Peyer's patch (tissue), 4 donors: Measurements from ENCODE around the gene RALGAPA1. TPM values are rescaled to one million over a fixed set of nuclear protein-coding genes. Genes with fewer than 3 reads are reported as not detected.

Source experiments
- DNase-seq, 3 donors: peaks; one replicate each; pipeline ENCODE4 v3.0.0-alpha.2; 2017 to 2019
- H3K27ac ChIP-seq, 4 donors: fragments of 200-600 bp; sonication (generic); one replicate each; pipeline ENCODE4 v1.5.1; 2016 to 2019
- H3K27me3 ChIP-seq, 2 donors: fragments of 200-600 bp; sonication (generic); one replicate each; pipeline ENCODE4 v1.5.1; 2019
- H3K36me3 ChIP-seq, 3 donors: fragments of 200-600 bp; sonication (generic); one replicate each; pipeline ENCODE4 v1.5.1; 2016 to 2019
- H3K4me1 ChIP-seq, 4 donors: fragments of 200-600 bp; sonication (generic); one replicate each; pipeline ENCODE4 v1.5.1; 2016 to 2019
- H3K4me3 ChIP-seq, 4 donors: fragments of 200-600 bp; sonication (generic); 1 replicate in 3 of 4; 2 replicates in 1 of 4; pipeline ENCODE4 v1.5.1; 2016 to 2019; ENCODE audit warnings: mild to moderate bottlenecking in 1 of 4
- H3K9me3 ChIP-seq, 4 donors: fragments of 200-600 bp; sonication (generic); one replicate each; pipeline ENCODE4 v1.5.1; 2016 to 2019; ENCODE audit warnings: mild to moderate bottlenecking in 1 of 4
- POLR2A ChIP-seq, 2 donors: fragments of 450-650 bp; IDR thresholded peaks; one replicate each; pipeline ENCODE4 v1.5.1; 2017; ENCODE audit warnings: antibody characterized with exemption in 2 of 2, mild to moderate bottlenecking in 2 of 2, moderate library complexity in 2 of 2
- total RNA-seq, 4 donors: library from RNA; depleted of rRNA; stranded (reverse); fragments of >200 nt; gene quantifications; one replicate each; pipeline ENCODE4 v1.1.0, GENCODE V29; 2016
- TF ChIP-seq, protein P1 (sequence below), 6 experiments: fragments of 450-650 bp in 4 of 6; fragments of 200-600 bp in 2 of 6; sonication (generic) in 1 of 6; IDR thresholded peaks; one replicate each; pipeline ENCODE4 v1.5.1; 2017 to 2019; ENCODE audit warnings: antibody characterized with exemption in 6 of 6, mild to moderate bottlenecking in 3 of 6, moderate library complexity in 1 of 6

Gene RALGAPA1
- total RNA-seq, 4 donors from 2014 or later: 61.8 to 163 (median 89.4) TPM

DNA sequence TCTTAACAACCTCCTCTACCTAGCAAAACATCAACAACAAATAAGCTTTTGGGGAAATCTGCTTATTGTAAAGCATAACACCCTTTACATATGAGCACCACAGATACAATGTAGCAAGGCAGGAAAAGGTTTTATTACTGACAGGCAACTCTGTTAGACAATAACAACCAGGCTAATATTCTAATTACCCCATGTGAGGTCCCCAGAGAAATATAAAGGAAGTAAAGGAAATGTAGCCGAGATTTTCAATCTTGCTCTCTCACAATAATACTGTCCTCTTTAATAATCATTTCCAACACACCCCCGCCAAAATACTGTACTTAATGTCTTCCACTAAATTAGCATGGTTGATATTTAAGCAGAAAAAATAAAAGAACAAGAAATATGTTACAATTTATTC lies 289.1 kb downstream of the RALGAPA1 start:
- no peaks in the 10 kb centered on the region for H3K27me3 ChIP-seq
- no peak overlapping the region for H3K4me3 ChIP-seq
- DNase-seq: no peak
- H3K4me1 ChIP-seq: no peaks in the 10 kb centered on the region
- no peak overlapping the region for H3K27ac ChIP-seq
- H3K36me3 ChIP-seq: no peaks in the 10 kb centered on the region
- TF ChIP-seq POLR2A (IDR thresholded peaks at IDR 0.05): no peak
- TF ChIP-seq, protein P1, sequence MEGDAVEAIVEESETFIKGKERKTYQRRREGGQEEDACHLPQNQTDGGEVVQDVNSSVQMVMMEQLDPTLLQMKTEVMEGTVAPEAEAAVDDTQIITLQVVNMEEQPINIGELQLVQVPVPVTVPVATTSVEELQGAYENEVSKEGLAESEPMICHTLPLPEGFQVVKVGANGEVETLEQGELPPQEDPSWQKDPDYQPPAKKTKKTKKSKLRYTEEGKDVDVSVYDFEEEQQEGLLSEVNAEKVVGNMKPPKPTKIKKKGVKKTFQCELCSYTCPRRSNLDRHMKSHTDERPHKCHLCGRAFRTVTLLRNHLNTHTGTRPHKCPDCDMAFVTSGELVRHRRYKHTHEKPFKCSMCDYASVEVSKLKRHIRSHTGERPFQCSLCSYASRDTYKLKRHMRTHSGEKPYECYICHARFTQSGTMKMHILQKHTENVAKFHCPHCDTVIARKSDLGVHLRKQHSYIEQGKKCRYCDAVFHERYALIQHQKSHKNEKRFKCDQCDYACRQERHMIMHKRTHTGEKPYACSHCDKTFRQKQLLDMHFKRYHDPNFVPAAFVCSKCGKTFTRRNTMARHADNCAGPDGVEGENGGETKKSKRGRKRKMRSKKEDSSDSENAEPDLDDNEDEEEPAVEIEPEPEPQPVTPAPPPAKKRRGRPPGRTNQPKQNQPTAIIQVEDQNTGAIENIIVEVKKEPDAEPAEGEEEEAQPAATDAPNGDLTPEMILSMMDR (IDR thresholded peaks at IDR 0.05): no peak
- no peaks in the 10 kb centered on the region for H3K9me3 ChIP-seq

DNA sequence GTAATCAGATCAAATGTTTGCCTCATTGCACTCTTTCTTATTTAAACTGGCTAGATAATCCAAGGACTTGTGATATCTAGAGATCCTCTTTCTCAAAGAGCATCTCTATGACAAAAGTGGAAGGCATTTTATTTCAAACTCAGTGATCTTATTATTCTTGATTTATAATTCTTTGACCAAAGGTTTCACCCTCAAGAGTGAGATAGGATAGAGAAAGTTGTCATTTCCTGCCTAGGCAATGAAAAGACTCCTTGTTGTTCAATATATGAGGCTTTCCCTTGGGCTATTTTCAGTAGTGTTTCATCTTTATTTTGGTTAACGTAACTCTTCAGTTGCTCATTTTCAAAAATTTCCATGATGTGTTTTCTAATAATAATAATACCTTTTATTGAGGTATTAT lies 293.2 kb downstream of the RALGAPA1 start:
- no peak for TF ChIP-seq POLR2A (IDR thresholded peaks at IDR 0.05)
- TF ChIP-seq, protein P1 (IDR thresholded peaks at IDR 0.05): no peak
- H3K4me3 ChIP-seq: no peak overlapping the region
- H3K9me3 ChIP-seq: no peaks in the 10 kb centered on the region
- no peak overlapping the region for H3K27ac ChIP-seq
- H3K27me3 ChIP-seq: no peaks in the 10 kb centered on the region
- H3K4me1 ChIP-seq: no peaks in the 10 kb centered on the region
- H3K36me3 ChIP-seq: no peaks in the 10 kb centered on the region
- no peak for DNase-seq

DNA sequence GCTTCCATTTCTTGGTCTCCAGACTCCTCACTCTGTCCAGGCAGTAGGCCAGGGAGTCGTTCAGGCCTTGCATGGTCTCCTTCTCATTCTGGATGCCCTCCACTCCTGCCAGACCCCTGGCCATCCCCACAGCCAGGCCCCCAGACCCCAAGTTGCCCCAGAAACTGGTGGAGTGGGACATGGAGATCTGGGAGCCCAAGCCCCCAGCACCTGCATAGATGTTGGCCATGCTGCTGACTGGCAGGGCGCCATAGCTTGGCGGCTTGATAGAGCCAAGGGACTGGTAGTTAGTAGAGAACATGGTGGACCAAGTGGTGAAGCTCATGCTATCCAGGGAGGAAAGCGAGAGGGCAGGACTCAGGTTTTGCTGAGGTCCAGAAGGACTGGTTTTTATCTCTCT lies 296.3 kb downstream of the RALGAPA1 start:
- Histone ChIP-seq H3K9me3 (no peaks in the 10 kb centered on the region), H3K4me3 (no peak overlapping the region), H3K4me1 (no peaks in the 10 kb centered on the region), H3K27ac (no peak overlapping the region), H3K27me3 (no peaks in the 10 kb centered on the region), H3K36me3 (no peaks in the 10 kb centered on the region)
- no peak for DNase-seq
- TF ChIP-seq, protein P1 (IDR thresholded peaks at IDR 0.05): no peak
- TF ChIP-seq POLR2A (IDR thresholded peaks at IDR 0.05): no peak

DNA sequence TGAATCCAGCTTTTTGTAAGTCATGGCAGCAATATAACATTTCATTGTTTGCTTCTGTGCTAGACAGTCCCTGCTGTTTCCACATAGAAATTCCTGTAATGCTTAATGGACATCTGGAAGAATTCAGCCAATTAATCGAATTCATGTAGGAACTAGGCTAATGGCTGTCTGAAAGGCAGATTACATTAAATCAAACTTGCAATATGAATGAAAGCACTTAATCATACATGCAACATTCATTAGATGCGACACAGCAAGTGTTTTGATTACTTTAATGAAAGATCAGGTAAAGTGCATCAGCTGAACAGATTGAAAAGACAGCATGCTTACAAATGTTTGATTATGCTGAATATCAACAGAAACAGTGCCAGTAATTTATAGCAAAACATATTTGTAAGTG lies 299.2 kb downstream of the RALGAPA1 start:
- Histone ChIP-seq H3K27me3 (no peaks in the 10 kb centered on the region), H3K27ac (no peak overlapping the region), H3K4me1 (no peaks in the 10 kb centered on the region), H3K36me3 (no peaks in the 10 kb centered on the region), H3K9me3 (no peaks in the 10 kb centered on the region), H3K4me3 (no peak overlapping the region)
- no peak for TF ChIP-seq POLR2A (IDR thresholded peaks at IDR 0.05)
- TF ChIP-seq, protein P1 (IDR thresholded peaks at IDR 0.05): no peak
- DNase-seq: no peak

DNA sequence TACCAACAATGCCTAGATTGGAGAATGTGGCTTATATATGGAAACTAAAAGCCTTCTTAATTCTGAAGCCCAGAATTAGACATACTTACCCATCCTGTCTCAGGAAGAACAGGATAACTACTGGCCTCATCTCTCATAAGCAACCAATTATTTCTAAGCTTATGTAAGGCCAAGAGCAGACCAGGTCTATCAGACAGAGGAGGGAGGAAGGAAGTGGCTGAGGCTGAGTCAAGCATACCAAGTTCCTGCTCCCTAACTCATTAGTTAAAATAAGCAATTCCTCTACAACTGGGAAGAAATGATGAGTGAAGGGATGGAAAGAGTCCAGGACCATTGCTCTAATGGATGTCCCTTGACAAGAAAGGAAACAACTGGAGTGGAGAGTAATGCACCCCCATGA lies 302.2 kb downstream of the RALGAPA1 start:
- H3K27ac ChIP-seq: no peak overlapping the region
- no peaks in the 10 kb centered on the region for H3K9me3 ChIP-seq
- H3K4me1 ChIP-seq: no peaks in the 10 kb centered on the region
- no peak for DNase-seq
- H3K4me3 ChIP-seq: no peak overlapping the region
- no peak for TF ChIP-seq POLR2A (IDR thresholded peaks at IDR 0.05)
- TF ChIP-seq, protein P1 (IDR thresholded peaks at IDR 0.05): no peak
- no peaks in the 10 kb centered on the region for H3K36me3 ChIP-seq
- no peaks in the 10 kb centered on the region for H3K27me3 ChIP-seq

DNA sequence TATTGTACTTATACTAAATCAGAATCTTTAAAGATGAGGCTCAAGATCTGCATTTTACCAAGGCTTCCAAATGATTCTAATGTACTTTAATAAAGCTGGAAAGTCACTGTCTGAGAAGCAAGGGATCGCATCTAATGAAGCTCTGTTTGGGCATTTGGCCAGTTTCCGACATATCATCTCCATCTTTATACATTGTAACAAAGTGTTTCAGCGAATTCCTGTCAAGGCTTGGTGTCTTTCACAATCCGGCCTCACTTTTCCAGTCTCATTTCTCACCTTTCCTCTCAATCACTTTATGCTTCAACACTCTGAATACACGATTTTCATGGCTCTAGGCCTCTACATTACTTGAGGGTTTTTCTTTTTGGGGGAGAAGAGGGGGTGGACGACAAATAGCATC lies 302.6 kb downstream of the RALGAPA1 start:
- Histone ChIP-seq H3K36me3 (no peaks in the 10 kb centered on the region), H3K4me1 (no peaks in the 10 kb centered on the region), H3K4me3 (no peak overlapping the region), H3K9me3 (no peaks in the 10 kb centered on the region), H3K27me3 (no peaks in the 10 kb centered on the region), H3K27ac (no peak overlapping the region)
- TF ChIP-seq POLR2A (IDR thresholded peaks at IDR 0.05): no peak
- TF ChIP-seq, protein P1 (IDR thresholded peaks at IDR 0.05): no peak
- DNase-seq: no peak
